Keratinocyte (primary cell): ENCODE measurements around the gene ACTN1. TPM values are rescaled to one million over a fixed set of nuclear protein-coding genes. Genes with fewer than 3 reads are reported as not detected.

Experiments used
- DNase-seq: peaks from one replicate; pipeline ENCODE4 v3.0.0-alpha.2; 2011; ENCODE audit warnings: low read depth, missing footprints, low spot score
- FAIRE-seq: peaks from 2 replicates; lab custom pipeline; 2011; peaks lifted over from hg19 to GRCh38; lab: Jason Lieb, UNC
- H2AFZ ChIP-seq: 2 replicates; pipeline ENCODE4 v1.6.0; 2012; ENCODE audit warnings: low read length, control low read depth, inconsistent platforms; ENCODE audit not compliant: control insufficient read depth
- H3K27ac ChIP-seq: 2 replicates; pipeline ENCODE4 v1.5.1; 2011; ENCODE audit warnings: low read length; ENCODE audit not compliant: control insufficient read depth, insufficient read depth
- H3K27me3 ChIP-seq: 3 replicates; pipeline ENCODE4 v1.6.0; 2011; ENCODE audit warnings: low read length; ENCODE audit not compliant: control insufficient read depth, insufficient read depth; ENCODE audit errors: extremely low read depth
- H3K36me3 ChIP-seq, 2 experiments: 2 replicates in 1 of 2; 3 replicates in 1 of 2; pipeline ENCODE4 v1.5.1; 2011; ENCODE audit warnings: low read length in 2 of 2, mild to moderate bottlenecking in 1 of 2; ENCODE audit not compliant: control insufficient read depth in 2 of 2, insufficient read depth in 2 of 2; ENCODE audit errors: extremely low read depth in 1 of 2
- H3K4me1 ChIP-seq: 3 replicates; pipeline ENCODE4 v1.5.1; 2011; ENCODE audit warnings: low read length; ENCODE audit not compliant: control insufficient read depth, insufficient read depth; ENCODE audit errors: extremely low read depth
- H3K4me2 ChIP-seq: 3 replicates; pipeline ENCODE4 v1.6.0; 2011; ENCODE audit warnings: low read depth, low read length; ENCODE audit not compliant: control insufficient read depth, insufficient read depth; ENCODE audit errors: extremely low read depth
- H3K4me3 ChIP-seq, 3 experiments: fragments of 200-600 bp in 1 of 3; sonication (generic) in 1 of 3; 2 replicates in 2 of 3; 3 replicates in 1 of 3; pipeline ENCODE4 v1.5.1; 2011 to 2016; ENCODE audit warnings: low read length in 3 of 3, mild to moderate bottlenecking in 3 of 3, control low read depth in 2 of 3, inconsistent platforms in 1 of 3, low read depth in 1 of 3, mixed read lengths in 1 of 3, mixed run types in 1 of 3, moderate library complexity in 1 of 3; ENCODE audit not compliant: control insufficient read depth in 2 of 3, insufficient read depth in 2 of 3; ENCODE audit errors: extremely low read depth in 1 of 3
- H3K79me2 ChIP-seq: 2 replicates; pipeline ENCODE4 v1.6.0; 2012; ENCODE audit warnings: low read length; ENCODE audit not compliant: control insufficient read depth, insufficient read depth
- H3K9ac ChIP-seq: 3 replicates; pipeline ENCODE4 v1.6.0; 2011; ENCODE audit warnings: low read length; ENCODE audit not compliant: control insufficient read depth, insufficient read depth; ENCODE audit errors: extremely low read depth
- H3K9me1 ChIP-seq: 3 replicates; pipeline ENCODE4 v1.6.0; 2011; ENCODE audit warnings: low read length; ENCODE audit not compliant: control insufficient read depth, insufficient read depth; ENCODE audit errors: extremely low read depth
- H3K9me3 ChIP-seq: 2 replicates; pipeline ENCODE4 v1.5.1; 2012; ENCODE audit warnings: low read depth, low read length; ENCODE audit not compliant: control insufficient read depth
- H4K20me1 ChIP-seq: 3 replicates; pipeline ENCODE4 v1.6.0; 2011; ENCODE audit warnings: low read length; ENCODE audit not compliant: control insufficient read depth, insufficient read depth; ENCODE audit errors: extremely low read depth
- EZH2 ChIP-seq: IDR thresholded peaks from one replicate; pipeline ENCODE4 v1.6.1; 2012; ENCODE audit warnings: inconsistent platforms, mild to moderate bottlenecking, low read length, moderate library complexity
- dilution Hi-C: fragments of 300-500 bp; cut with MboI; formaldehyde crosslinking; loops from one replicate; pipeline ENCODE4 v1.7.0; 2020; ENCODE audit warnings: low sequenced_read_pairs; ENCODE audit not compliant: extremely low pct_ligation_motif_present
- polyA plus RNA-seq, 5 experiments: library from polyadenylated mRNA; depleted of rRNA in 3 of 5; stranded (reverse) in 3 of 5; stranded (forward) in 1 of 5; unstranded in 1 of 5; fragments of >200 nt; gene quantifications; 1 replicate in 1 of 5; 2 replicates in 3 of 5; 3 replicates in 1 of 5; pipeline versions ENCODE4 v1.2.1 to v1.2.3, GENCODE V29; 2011 to 2012; ENCODE audit warnings: missing spikeins in 2 of 5, low read depth in 1 of 5, low replicate concordance in 1 of 5
- TF ChIP-seq, protein P1 (sequence below), 3 experiments: IDR thresholded peaks in 1 of 3; conservative IDR thresholded peaks in 1 of 3; optimal IDR thresholded peaks in 1 of 3; 2 replicates in 2 of 3; 3 replicates in 1 of 3; pipeline versions ENCODE3 to v1.5.1; 2011; ENCODE audit warnings: low read length in 3 of 3, mild to moderate bottlenecking in 3 of 3, moderate library complexity in 2 of 3, control low read depth in 1 of 3, inconsistent platforms in 1 of 3; ENCODE audit not compliant: insufficient read depth in 2 of 3; ENCODE audit errors: extremely low read depth in 1 of 3

Gene ACTN1
- polyA plus RNA-seq, 1 donor (not counting 4 experiments of a cell fraction or from before 2014, with no cell fraction given): 558 TPM

DNA sequence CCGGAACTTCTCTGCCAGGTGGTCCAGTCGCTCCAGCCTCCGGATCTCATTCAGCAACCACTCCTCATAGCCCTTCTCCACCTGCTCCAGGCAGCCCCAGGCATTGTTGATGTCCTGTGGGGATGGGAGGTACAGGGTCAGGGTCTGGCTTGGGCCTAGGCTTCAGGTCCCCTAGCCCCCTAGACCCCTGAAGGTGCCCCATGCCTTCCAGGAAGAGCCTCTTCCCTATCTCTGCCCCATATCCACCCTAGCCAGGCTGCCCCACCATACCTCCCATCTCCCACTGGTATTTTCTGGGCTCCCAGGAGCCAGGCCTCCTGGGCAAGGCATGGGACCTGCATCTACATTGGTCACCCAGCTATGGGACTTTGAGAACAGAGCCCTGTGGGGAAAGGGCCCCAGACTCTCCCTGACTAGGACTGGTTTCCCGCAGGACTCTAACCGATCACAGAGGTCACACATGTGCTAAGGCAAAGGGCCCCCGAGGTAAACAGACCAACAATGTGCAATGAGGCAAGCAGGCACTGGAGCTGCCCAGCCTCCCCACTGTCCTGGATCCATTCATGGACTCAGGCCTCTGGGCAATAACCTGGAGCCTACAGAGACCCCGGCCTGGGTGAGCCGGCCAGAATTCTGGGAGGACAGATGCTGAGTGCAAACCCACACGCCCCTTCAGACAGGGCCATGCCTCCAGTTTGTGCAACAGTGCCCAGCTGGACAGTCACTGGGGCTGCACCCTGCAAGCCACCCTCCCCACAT lies 88.8 kb downstream of the ACTN1 start:
- TF ChIP-seq, protein P1, sequence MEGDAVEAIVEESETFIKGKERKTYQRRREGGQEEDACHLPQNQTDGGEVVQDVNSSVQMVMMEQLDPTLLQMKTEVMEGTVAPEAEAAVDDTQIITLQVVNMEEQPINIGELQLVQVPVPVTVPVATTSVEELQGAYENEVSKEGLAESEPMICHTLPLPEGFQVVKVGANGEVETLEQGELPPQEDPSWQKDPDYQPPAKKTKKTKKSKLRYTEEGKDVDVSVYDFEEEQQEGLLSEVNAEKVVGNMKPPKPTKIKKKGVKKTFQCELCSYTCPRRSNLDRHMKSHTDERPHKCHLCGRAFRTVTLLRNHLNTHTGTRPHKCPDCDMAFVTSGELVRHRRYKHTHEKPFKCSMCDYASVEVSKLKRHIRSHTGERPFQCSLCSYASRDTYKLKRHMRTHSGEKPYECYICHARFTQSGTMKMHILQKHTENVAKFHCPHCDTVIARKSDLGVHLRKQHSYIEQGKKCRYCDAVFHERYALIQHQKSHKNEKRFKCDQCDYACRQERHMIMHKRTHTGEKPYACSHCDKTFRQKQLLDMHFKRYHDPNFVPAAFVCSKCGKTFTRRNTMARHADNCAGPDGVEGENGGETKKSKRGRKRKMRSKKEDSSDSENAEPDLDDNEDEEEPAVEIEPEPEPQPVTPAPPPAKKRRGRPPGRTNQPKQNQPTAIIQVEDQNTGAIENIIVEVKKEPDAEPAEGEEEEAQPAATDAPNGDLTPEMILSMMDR (optimal IDR thresholded peaks at IDR 0.05 in 1 of 3, IDR thresholded peaks at IDR 0.05 in 1 of 3, conservative IDR thresholded peaks at IDR 0.05 in 1 of 3; ENCODE audit: extremely low read depth in 1 of 3, insufficient read depth in 2 of 3, low read length in 3 of 3): no peak
- TF ChIP-seq EZH2: no peak
- Histone ChIP-seq H3K9me1 (peaks cover 3% of the 10 kb centered on the region), H3K4me1 (peaks cover 8% of the 10 kb centered on the region), H2AFZ (no peak overlapping the region), H3K27me3 (no peaks in the 10 kb centered on the region), H3K9me3 (no peaks in the 10 kb centered on the region), H3K27ac (no peak overlapping the region), H3K36me3 (peaks cover 70 to 72% of the 10 kb centered on the region in 2 experiments), H3K79me2 (peaks cover 26% of the 10 kb centered on the region), H3K9ac (no peak overlapping the region), H4K20me1 (peaks cover 31% of the 10 kb centered on the region), H3K4me3 (no peak overlapping the region), H3K4me2 (no peak overlapping the region)
- no peak for FAIRE-seq
- no peak for DNase-seq
- dilution Hi-C loops: no loop called here

- H3K27ac ChIP-seq: no peak overlapping the region
- dilution Hi-C loops: no loop called here
Measured at GRCh38 chr14:68888883-68889282, 90.2 kb downstream of the ACTN1 start.

More at GRCh38 chr14:68888883-68889282, 90.2 kb downstream of the ACTN1 start:
- Histone ChIP-seq H3K79me2 (peaks cover 25% of the 10 kb centered on the region), H3K4me3 (no peak overlapping the region), H2AFZ (no peak overlapping the region), H3K4me2 (no peak overlapping the region), H4K20me1 (peaks cover 37% of the 10 kb centered on the region), H3K4me1 (peaks cover 23% of the 10 kb centered on the region), H3K36me3 (peaks cover 69% of the 10 kb centered on the region in 2 experiments), H3K9ac (no peak overlapping the region), H3K9me1 (peaks cover 3% of the 10 kb centered on the region), H3K27me3 (no peaks in the 10 kb centered on the region), H3K9me3 (no peaks in the 10 kb centered on the region)
- TF ChIP-seq, protein P1 (optimal IDR thresholded peaks at IDR 0.05 in 1 of 3, IDR thresholded peaks at IDR 0.05 in 1 of 3, conservative IDR thresholded peaks at IDR 0.05 in 1 of 3; ENCODE audit: extremely low read depth in 1 of 3, insufficient read depth in 2 of 3, low read length in 3 of 3): no peak
- no peak for TF ChIP-seq EZH2
- FAIRE-seq (no peak), DNase-seq (no peak)
